H1 (cell line): ENCODE results near the gene LTBP1. TPM values are rescaled to one million over a fixed set of nuclear protein-coding genes. Genes with fewer than 3 reads are reported as not detected.

ENCODE experiments used
- CTCF ChIA-PET: fragments of 300-600 bp; sonication (Branson Sonifier 250); formaldehyde crosslinking; loops from one replicate; lab custom pipeline; 2021; ENCODE audit not compliant: partially characterized antibody; lab: Charles Lee
- POLR2A ChIA-PET: fragments of 300-600 bp; sonication (Branson Sonifier 250); formaldehyde crosslinking; loops from one replicate; lab custom pipeline; 2021; ENCODE audit warnings: inconsistent platforms; ENCODE audit not compliant: partially characterized antibody; lab: Charles Lee
- DNase-seq, 2 experiments: peaks; one replicate each; pipeline versions ENCODE4 v3.0.0 to v3.0.0-alpha.2; 2010 to 2022; ENCODE audit warnings: low spot score in 2 of 2, low read depth in 1 of 2, mixed read lengths in 1 of 2
- FAIRE-seq: peaks from 2 replicates; lab custom pipeline; 2011; peaks lifted over from hg19 to GRCh38; lab: Jason Lieb, UNC
- H2AFZ ChIP-seq: 2 replicates; pipeline ENCODE4 v1.8.1; 2012; ENCODE audit warnings: low read length, inconsistent platforms
- H2AK5ac ChIP-seq: 2 replicates; pipeline ENCODE4 v1.6.1; 2013; ENCODE audit warnings: low read depth, low read length
- H2BK120ac ChIP-seq: replicated peaks from 2 replicates; pipeline ENCODE3; 2013; ENCODE audit warnings: low read depth, low read length, inconsistent platforms
- H2BK12ac ChIP-seq: 2 replicates; pipeline ENCODE4 v1.6.1; 2013; ENCODE audit warnings: low read depth, low read length
- H2BK15ac ChIP-seq: 2 replicates; pipeline ENCODE4 v1.6.1; 2013; ENCODE audit warnings: low read length
- H2BK20ac ChIP-seq: 2 replicates; pipeline ENCODE4 v1.6.1; 2013; ENCODE audit warnings: low read length
- H2BK5ac ChIP-seq: 2 replicates; pipeline ENCODE4 v1.6.1; 2013; ENCODE audit warnings: low read depth, low read length
- H3K14ac ChIP-seq: 2 replicates; pipeline ENCODE4 v1.6.1; 2013; ENCODE audit warnings: inconsistent platforms; ENCODE audit not compliant: insufficient read length
- H3K18ac ChIP-seq: 2 replicates; pipeline ENCODE4 v1.6.1; 2013; ENCODE audit warnings: low read length; ENCODE audit errors: extremely low read depth
- H3K23ac ChIP-seq: 2 replicates; pipeline ENCODE4 v1.6.1; 2013; ENCODE audit warnings: inconsistent platforms; ENCODE audit not compliant: insufficient read length
- H3K23me2 ChIP-seq: 2 replicates; pipeline ENCODE4 v1.6.1; 2013; ENCODE audit warnings: low read depth, low read length
- H3K27ac ChIP-seq: 2 replicates; pipeline ENCODE4 v1.6.1; 2011; ENCODE audit warnings: low read depth, low read length, inconsistent platforms
- H3K27me3 ChIP-seq, 4 experiments: replicated peaks in 1 of 4; 1 replicate in 1 of 4; 2 replicates in 3 of 4; pipeline versions ENCODE4 v1.6.1 to v1.8.1; 2011 to 2013; ENCODE audit warnings: low read length in 3 of 4, mild to moderate bottlenecking in 3 of 4, inconsistent platforms in 2 of 4, mixed read lengths in 2 of 4, moderate library complexity in 1 of 4; ENCODE audit not compliant: control insufficient read depth in 3 of 4, insufficient read depth in 3 of 4; ENCODE audit errors: extremely low read depth in 1 of 4
- H3K36me3 ChIP-seq, 4 experiments: 2 replicates each; pipeline versions ENCODE4 v1.6.1 to v1.8.1; 2011 to 2013; ENCODE audit warnings: mild to moderate bottlenecking in 4 of 4, low read length in 3 of 4, moderate library complexity in 2 of 4, control low read depth in 1 of 4, inconsistent platforms in 1 of 4; ENCODE audit not compliant: insufficient read depth in 4 of 4, control insufficient read depth in 2 of 4
- H3K4ac ChIP-seq: replicated peaks from 2 replicates; pipeline ENCODE3; 2013; ENCODE audit warnings: low read length, low read depth, mixed read lengths, inconsistent platforms; ENCODE audit not compliant: insufficient read length
- H3K4me1 ChIP-seq, 4 experiments: replicated peaks in 1 of 4; 1 replicate in 1 of 4; 2 replicates in 3 of 4; pipeline versions ENCODE4 v1.6.1 to v1.8.1; 2011 to 2013; ENCODE audit warnings: low read length in 3 of 4, inconsistent platforms in 2 of 4, mixed read lengths in 1 of 4; ENCODE audit not compliant: insufficient read depth in 4 of 4, control insufficient read depth in 3 of 4
- H3K4me2 ChIP-seq, 2 experiments: 2 replicates each; pipeline versions ENCODE4 v1.6.1 to v1.8.1; 2011 to 2013; ENCODE audit warnings: low read depth in 2 of 2, low read length in 2 of 2, control low read depth in 1 of 2, inconsistent platforms in 1 of 2, mild to moderate bottlenecking in 1 of 2; ENCODE audit not compliant: insufficient read depth in 1 of 2
- H3K4me3 ChIP-seq, 4 experiments: fragments of 200-600, 300-600 bp in 1 of 4; sonication (generic), shearing (Covaris generic), sonication (Bioruptor Twin) in 1 of 4; 2 replicates each; pipeline versions ENCODE4 v1.5.1 to v1.8.1; 2011 to 2016; ENCODE audit warnings: low read length in 4 of 4, low read depth in 3 of 4, control low read depth in 2 of 4, inconsistent platforms in 2 of 4, mild to moderate bottlenecking in 2 of 4, mixed read lengths in 1 of 4, moderate library complexity in 1 of 4; ENCODE audit not compliant: insufficient read depth in 2 of 4; ENCODE audit errors: extremely low read depth in 1 of 4
- H3K56ac ChIP-seq: replicated peaks from 2 replicates; pipeline ENCODE3; 2013; ENCODE audit warnings: low read depth, mild to moderate bottlenecking, mixed read lengths, low read length, inconsistent platforms; ENCODE audit not compliant: insufficient read length
- H3K79me1 ChIP-seq: 2 replicates; pipeline ENCODE4 v1.6.1; 2013; ENCODE audit warnings: low read depth, low read length, control low read depth
- H3K79me2 ChIP-seq, 2 experiments: 2 replicates each; pipeline versions ENCODE4 v1.6.1 to v1.8.1; 2012 to 2013; ENCODE audit warnings: low read length in 2 of 2, mild to moderate bottlenecking in 2 of 2, inconsistent platforms in 1 of 2; ENCODE audit not compliant: insufficient read depth in 2 of 2, control insufficient read depth in 1 of 2
- H3K9ac ChIP-seq, 4 experiments: replicated peaks in 1 of 4; 1 replicate in 1 of 4; 2 replicates in 3 of 4; pipeline versions ENCODE4 v1.6.1 to v1.8.1; 2011 to 2013; ENCODE audit warnings: low read depth in 3 of 4, low read length in 3 of 4, control low read depth in 2 of 4, mild to moderate bottlenecking in 2 of 4, moderate library complexity in 2 of 4, inconsistent platforms in 1 of 4; ENCODE audit errors: extremely low read depth in 1 of 4
- H3K9me3 ChIP-seq, 2 experiments: 2 replicates each; pipeline versions ENCODE4 v1.6.1 to v1.8.1; 2012 to 2013; ENCODE audit warnings: mild to moderate bottlenecking in 2 of 2, moderate library complexity in 2 of 2, control low read depth in 1 of 2, inconsistent platforms in 1 of 2, low read depth in 1 of 2, low read length in 1 of 2, mixed read lengths in 1 of 2; ENCODE audit not compliant: insufficient read depth in 2 of 2
- H4K20me1 ChIP-seq, 2 experiments: replicated peaks in 1 of 2; 2 replicates each; pipeline versions ENCODE3 to v1.8.1; 2011 to 2013; ENCODE audit warnings: inconsistent platforms in 2 of 2, low read length in 2 of 2, mild to moderate bottlenecking in 1 of 2; ENCODE audit not compliant: insufficient read depth in 2 of 2, control insufficient read depth in 1 of 2
- H4K5ac ChIP-seq: 2 replicates; pipeline ENCODE4 v1.6.1; 2013; ENCODE audit warnings: low read length, low read depth, mixed read lengths, inconsistent platforms; ENCODE audit not compliant: insufficient read length
- H4K8ac ChIP-seq: 2 replicates; pipeline ENCODE4 v1.8.0; 2013; ENCODE audit warnings: mild to moderate bottlenecking, moderate library complexity, low read length, inconsistent platforms; ENCODE audit not compliant: insufficient read depth; ENCODE audit errors: extremely low read depth
- H4K91ac ChIP-seq: replicated peaks from 2 replicates; pipeline ENCODE3; 2013; ENCODE audit warnings: low read length, mixed read lengths, inconsistent platforms; ENCODE audit not compliant: insufficient read length
- ATF2 ChIP-seq: IDR thresholded peaks from 2 replicates; pipeline ENCODE4 v1.6.1; 2012; ENCODE audit warnings: low read length, inconsistent platforms
- JUND ChIP-seq: IDR thresholded peaks from 2 replicates; pipeline ENCODE4 v1.6.1; 2011; ENCODE audit warnings: mild to moderate bottlenecking, improper control_type of control experiment, low read length
- SP4 ChIP-seq: IDR thresholded peaks from 2 replicates; pipeline ENCODE4 v1.6.1; 2012; ENCODE audit warnings: low read length, inconsistent platforms
- TAF7 ChIP-seq: optimal IDR thresholded peaks from 2 replicates; pipeline ENCODE3; 2011; ENCODE audit warnings: low read depth, mild to moderate bottlenecking, inconsistent platforms, low read length, moderate library complexity, borderline replicate concordance
- WGBS, 2 experiments: shearing (Covaris generic) in 1 of 2; methylation state at CpG; one replicate each; pipeline versions ENCODE4 v1.1.6 to v1.1.7; 2013 to 2015; ENCODE audit warnings: low lambda C conversion rate in 2 of 2, mixed read lengths in 2 of 2, inconsistent platforms in 1 of 2, low coverage in 1 of 2, missing lambda C conversion rate in 1 of 2; ENCODE audit not compliant: insufficient replicate concordance in 2 of 2, insufficient coverage in 1 of 2, insufficient read length in 1 of 2; ENCODE audit errors: extremely low coverage in 1 of 2, missing lambda C conversion rate in 1 of 2; 5-methylcytosine and 5-hydroxymethylcytosine counted together
- polyA plus RNA-seq, 7 experiments: library from polyadenylated mRNA; depleted of rRNA in 3 of 7; stranded (reverse) in 5 of 7; unstranded in 2 of 7; fragments of >200 nt in 5 of 7; fragments of 200-250 nt in 2 of 7; gene quantifications; 1 replicate in 5 of 7; 2 replicates in 1 of 7; 4 replicates in 1 of 7; pipeline versions ENCODE4 v1.2.1 to v1.2.3, GENCODE V29; 2011 to 2013; ENCODE audit warnings: missing spikeins in 2 of 7, mixed read lengths in 2 of 7
- total RNA-seq: library from RNA; stranded (reverse); fragmentation: NEBNext Ultra II Directional; extraction: Animal tissue kit (Norgen Biotek cat#: 25700); gene quantifications from 2 replicates; pipeline ENCODE4 v1.2.1, GENCODE V29; 2021

The LTBP1 gene
- total and polyA plus RNA-seq, 2 of the 8 experiments (the other 6 are each of a cell fraction or from before 2014, with no cell fraction given), result 15.4 to 24.7 TPM

GRCh38 chr2:33139949-33140348, 193.2 kb downstream of the LTBP1 start:
- H3K9ac ChIP-seq, result no peak overlapping the region
- no peak overlapping the region for H2BK5ac ChIP-seq
- no peak overlapping the region for H4K8ac ChIP-seq
- H3K23ac ChIP-seq, result no peak overlapping the region
- H3K27ac ChIP-seq, result no peak overlapping the region
- TF ChIP-seq TAF7, result no peak
- no peak for TF ChIP-seq SP4
- no peak for TF ChIP-seq JUND
- TF ChIP-seq ATF2, result no peak
- H3K9me3 ChIP-seq, result no peaks in the 10 kb centered on the region; a peak in 1 of 4 replicates
- no peak overlapping the region for H2BK20ac ChIP-seq
- no peak overlapping the region for H2AFZ ChIP-seq
- no peak overlapping the region for H3K14ac ChIP-seq
- no peak overlapping the region for H3K4me3 ChIP-seq
- H3K36me3 ChIP-seq, result no peaks in the 10 kb centered on the region
- no peak overlapping the region for H3K4me2 ChIP-seq
- no peak overlapping the region for H3K4ac ChIP-seq
- no peaks in the 10 kb centered on the region for H3K79me2 ChIP-seq
- H4K5ac ChIP-seq, result no peak overlapping the region
- no peak overlapping the region for H3K18ac ChIP-seq
- no peak overlapping the region for H4K91ac ChIP-seq
- no peak overlapping the region for H2AK5ac ChIP-seq
- ChIA-PET POLR2A (no interaction called here), CTCF (interaction anchor here (0.6 to 2.1 kb wide), 3 partner anchors 8 to 250 kb away, joined by 3 to 5 read pairs (median 3); no protein-coding TSS in a partner anchor)
- no peaks in the 10 kb centered on the region for H3K27me3 ChIP-seq
- no peaks in the 10 kb centered on the region for H3K23me2 ChIP-seq
- H3K56ac ChIP-seq, result no peak overlapping the region
- H2BK12ac ChIP-seq, result no peak overlapping the region
- no peaks in the 10 kb centered on the region for H4K20me1 ChIP-seq
- FAIRE-seq (no peak), DNase-seq (no peak)
- WGBS, 2 experiments, result 88% methylated on average over 4 of the region's 4 CpGs; no CpG with 5 or more reads in 1 of the 2 experiments
- no peaks in the 10 kb centered on the region for H3K79me1 ChIP-seq
- no peak overlapping the region for H2BK15ac ChIP-seq
- no peak overlapping the region for H2BK120ac ChIP-seq
- H3K4me1 ChIP-seq, result peaks cover 0 to 4% (median 0%) of the 10 kb centered on the region in 4 experiments; a peak in 1 of 7 replicates
